GM21528 (cell line): ENCODE measurements around the gene SLC9A1.

ENCODE experiments used
- ATAC-seq: cut with Tn5 transposase; IDR thresholded peaks from one replicate; pipeline ENCODE4 v1.9.1; 2021; ENCODE audit warnings: mild to moderate bottlenecking, moderate library complexity; ENCODE audit not compliant: unreplicated experiment, low FRiP score

The SLC9A1 gene

DNA sequence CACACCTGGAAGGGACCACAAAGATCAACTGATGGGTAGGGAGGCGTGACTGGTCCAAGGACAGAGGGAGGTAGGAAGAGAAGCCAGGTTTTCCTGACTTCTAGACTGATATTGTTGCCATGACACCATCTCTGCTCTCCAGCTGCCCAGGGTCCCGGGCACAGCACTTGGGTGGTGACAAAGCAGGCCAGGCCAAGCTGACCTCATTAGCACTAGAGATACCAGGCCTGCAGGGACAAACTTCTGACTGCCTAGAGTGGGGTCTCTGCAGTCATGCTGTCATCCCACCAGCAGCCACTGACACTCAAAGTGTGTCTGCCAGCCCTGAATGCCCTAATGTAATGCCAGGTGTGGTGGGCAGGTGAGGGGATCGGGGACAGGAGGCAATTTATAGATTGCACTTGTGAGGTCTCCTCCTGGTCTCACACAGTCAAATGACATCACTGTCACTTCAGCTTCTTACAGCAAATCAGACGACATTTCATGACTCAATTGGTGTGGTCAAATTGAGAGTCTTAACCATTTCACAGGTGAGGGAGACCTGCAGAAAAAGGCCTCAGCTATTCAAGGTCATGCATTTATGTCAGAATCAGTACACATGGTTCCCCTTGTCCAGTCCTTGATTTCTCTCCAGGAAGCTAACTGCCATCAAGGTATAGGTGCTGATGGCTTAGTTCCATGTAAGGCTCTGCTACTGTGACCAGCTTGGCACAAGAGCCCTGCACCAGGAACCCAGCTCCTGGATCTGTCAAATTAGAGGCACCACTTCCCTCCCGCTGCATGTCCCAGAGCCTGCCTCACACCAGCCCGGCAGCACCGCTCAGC lies 2.7 kb downstream of the SLC9A1 start:
- no peak for ATAC-seq

GRCh38 chr1:27150641-27151040 lies 4.3 kb downstream of the SLC9A1 start:
- no peak for ATAC-seq

GRCh38 chr1:27150183-27150582 lies 4.7 kb downstream of the SLC9A1 start:
- no peak for ATAC-seq

- no peak for ATAC-seq
Measured at GRCh38 chr1:27149762-27150113, 5.2 kb downstream of the SLC9A1 start.

GRCh38 chr1:27149084-27149761 lies 5.7 kb downstream of the SLC9A1 start:
- ATAC-seq: no peak

GRCh38 chr1:27148591-27148990 lies 6.3 kb downstream of the SLC9A1 start:
- no peak for ATAC-seq

- ATAC-seq: no peak
Measured at GRCh38 chr1:27147842-27148518, 6.9 kb downstream of the SLC9A1 start.

GRCh38 chr1:27145934-27146354 lies 9.0 kb downstream of the SLC9A1 start:
- no peak for ATAC-seq

- ATAC-seq: no peak
Measured at GRCh38 chr1:27144920-27145661, 9.8 kb downstream of the SLC9A1 start.

- no peak for ATAC-seq
Measured at GRCh38 chr1:27144049-27144748, 10.7 kb downstream of the SLC9A1 start.

DNA sequence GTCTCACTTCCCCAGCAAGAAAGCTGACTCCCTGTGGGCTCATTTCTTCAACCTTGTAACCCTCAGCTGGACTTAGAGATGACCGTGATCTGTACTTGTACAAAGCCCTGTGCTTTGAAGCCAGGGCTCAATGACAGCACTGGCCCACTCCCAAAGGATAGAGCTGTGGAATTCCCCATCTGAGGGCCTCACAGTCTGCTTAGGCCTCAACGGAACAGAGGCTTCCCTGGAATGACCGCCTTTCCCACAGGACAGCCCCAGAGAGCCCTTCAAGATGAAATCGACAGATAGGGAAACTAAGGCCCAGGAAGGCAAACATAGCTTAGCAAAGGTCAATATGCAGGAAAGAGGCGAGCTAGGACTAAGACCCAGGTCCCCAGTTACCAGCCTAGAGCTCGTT lies 11.5 kb downstream of the SLC9A1 start:
- no peak for ATAC-seq

GRCh38 chr1:27142464-27142863 lies 12.5 kb downstream of the SLC9A1 start:
- no peak for ATAC-seq

DNA sequence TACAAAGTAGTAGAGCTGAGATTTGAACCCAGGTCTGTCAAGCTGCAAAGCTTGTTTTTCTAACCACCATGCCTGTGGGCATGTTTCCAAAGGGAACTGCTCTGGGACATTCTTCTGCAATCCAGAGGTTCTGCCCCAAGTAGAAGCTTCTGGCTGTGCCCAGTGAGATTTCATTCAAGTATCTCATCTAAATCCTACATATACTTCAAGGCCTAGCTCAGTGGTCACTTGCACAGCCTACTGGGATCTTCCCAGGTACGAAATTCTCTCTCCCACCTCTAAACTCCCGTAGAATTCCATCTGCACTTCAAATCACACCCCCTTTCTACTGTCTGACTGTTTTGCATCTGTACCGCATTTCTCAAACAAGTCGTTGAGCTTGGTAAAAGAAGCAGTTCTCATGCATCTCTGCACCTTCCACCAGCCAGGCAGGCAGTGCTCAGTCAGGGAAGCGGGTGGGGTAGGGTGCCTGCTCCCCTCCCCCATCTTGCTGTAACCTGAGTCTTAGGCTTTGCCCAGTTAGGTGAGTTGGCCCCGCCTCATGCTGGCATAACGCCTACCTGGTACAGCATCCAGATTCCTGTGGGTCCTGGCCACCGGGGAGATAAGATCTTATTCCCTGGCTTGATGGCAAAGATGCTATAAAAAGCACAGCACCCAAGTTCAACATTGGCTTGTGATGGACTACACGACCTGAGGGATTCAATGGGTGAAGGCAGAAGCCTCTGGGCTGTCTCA lies 13.5 kb downstream of the SLC9A1 start:
- ATAC-seq: no peak

GRCh38 chr1:27139980-27140379 lies 14.9 kb downstream of the SLC9A1 start:
- ATAC-seq: no peak

- ATAC-seq: no peak
Measured at GRCh38 chr1:27138927-27139326, 16.0 kb downstream of the SLC9A1 start.

- no peak for ATAC-seq
Measured at GRCh38 chr1:27138368-27138767, 16.6 kb downstream of the SLC9A1 start.

DNA sequence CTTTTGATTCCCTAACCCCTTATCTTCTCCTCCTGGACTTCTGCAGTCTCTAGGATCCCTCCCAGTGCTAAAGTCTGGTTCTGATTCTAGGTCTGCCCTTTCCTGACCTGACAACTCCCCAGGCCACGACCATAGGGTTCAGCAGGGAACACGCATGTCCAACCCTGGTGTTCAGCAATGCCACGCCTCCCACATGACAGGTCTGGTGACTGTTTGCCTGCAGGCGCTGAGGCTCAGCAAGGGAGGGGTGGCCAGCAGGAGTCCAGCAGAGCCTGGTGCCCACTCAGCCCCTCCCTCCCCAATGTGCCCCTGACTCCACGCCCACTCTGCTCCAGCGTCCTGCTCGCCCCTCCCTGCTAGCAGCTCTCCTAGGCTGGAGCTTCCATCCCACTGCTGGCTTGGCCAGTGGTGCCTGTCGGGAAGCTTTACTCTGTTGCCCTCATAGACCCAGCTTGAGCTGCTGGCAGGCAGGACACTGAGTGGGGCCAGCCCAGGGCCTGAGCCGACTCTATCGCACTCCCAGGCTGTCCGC lies 17.3 kb downstream of the SLC9A1 start:
- no peak for ATAC-seq

DNA sequence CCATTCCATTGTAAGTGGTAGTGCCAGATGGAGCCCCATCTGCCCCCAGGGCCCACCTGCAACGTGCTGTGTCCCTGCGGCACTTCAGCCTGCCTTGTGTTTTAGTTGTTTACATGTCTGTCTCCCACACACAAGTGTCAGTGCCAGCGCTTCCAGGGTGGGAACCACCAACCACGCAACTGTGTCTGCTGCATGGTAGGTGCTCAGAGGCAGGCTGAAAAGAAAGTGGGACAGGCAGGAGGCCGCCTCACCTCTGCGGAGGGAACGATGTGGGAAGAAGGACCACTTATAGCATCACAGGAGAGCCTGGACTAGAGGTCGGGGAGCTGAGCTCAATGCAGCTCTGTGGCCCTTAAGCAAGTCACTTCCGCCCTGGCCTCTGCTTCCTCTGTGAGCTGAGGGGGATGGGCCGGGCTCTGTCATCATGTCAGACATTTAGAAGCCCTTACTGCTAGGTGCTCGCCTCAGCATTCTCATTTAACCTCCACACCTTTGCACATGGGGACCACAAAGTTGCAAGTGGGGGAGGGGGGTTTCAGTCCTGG lies 17.9 kb downstream of the SLC9A1 start:
- no peak for ATAC-seq

GRCh38 chr1:27136236-27136551 lies 18.7 kb downstream of the SLC9A1 start:
- ATAC-seq: no peak
